Hematopoietic multipotent progenitor cell treated with erythropoietin and hydrocortisone succinate and interleukin-3 and kit ligand, for 6 days (in vitro differentiated cells): ENCODE data around the gene ZDHHC1.
A peak's percentile ranks its signal among the peaks of the same experiment; 100 is the strongest.

ENCODE experiments used
- DNase-seq: peaks from one replicate; pipeline ENCODE4 v3.0.0-alpha.2; 2015

Gene ZDHHC1

GRCh38 chr16:67415872-67416793 lies at the start of gene ZDHHC1:
Gene ZDHHC1, minus strand, starts transcription at chr16:67416477. Its CDS starts 8,702 bp downstream, at chr16:67407775.
- peak; percentile 55 for DNase-seq

- no peak for DNase-seq
These were observed 48.3 kb upstream of the ZDHHC1 start for GRCh38 chr16:67464565-67464964.

- DNase-seq: no peak
These were observed 47.4 kb upstream of the ZDHHC1 start for GRCh38 chr16:67463691-67464090.

GRCh38 chr16:67463059-67463458 lies 46.8 kb upstream of the ZDHHC1 start:
- DNase-seq: no peak

- DNase-seq: no peak
These were observed 46.0 kb upstream of the ZDHHC1 start for GRCh38 chr16:67462279-67462655.

GRCh38 chr16:67461600-67462278 lies 45.5 kb upstream of the ZDHHC1 start:
- peak; percentile 48 for DNase-seq

GRCh38 chr16:67460961-67461360 lies 44.7 kb upstream of the ZDHHC1 start:
- no peak for DNase-seq

- DNase-seq: peak; percentile 88
These were observed 43.9 kb upstream of the ZDHHC1 start for GRCh38 chr16:67460168-67460567.

- DNase-seq: no peak
These were observed 43.5 kb upstream of the ZDHHC1 start for GRCh38 chr16:67459861-67460150.

GRCh38 chr16:67459066-67459860 lies 43.0 kb upstream of the ZDHHC1 start:
- DNase-seq: no peak

GRCh38 chr16:67458121-67458641 lies 41.9 kb upstream of the ZDHHC1 start:
- DNase-seq: no peak

- no peak for DNase-seq
These were observed 41.3 kb upstream of the ZDHHC1 start for GRCh38 chr16:67457611-67458010.

GRCh38 chr16:67456391-67457081 lies 40.3 kb upstream of the ZDHHC1 start:
- peak; percentile 38 for DNase-seq

GRCh38 chr16:67454852-67455251 lies 38.6 kb upstream of the ZDHHC1 start:
- no peak for DNase-seq

- no peak for DNase-seq
These were observed 37.8 kb upstream of the ZDHHC1 start for GRCh38 chr16:67454104-67454503.

GRCh38 chr16:67451704-67452435 lies 35.6 kb upstream of the ZDHHC1 start:
- DNase-seq: no peak

GRCh38 chr16:67451061-67451703 lies 34.9 kb upstream of the ZDHHC1 start:
- no peak for DNase-seq

- no peak for DNase-seq
These were observed 33.5 kb upstream of the ZDHHC1 start for GRCh38 chr16:67449739-67450138.

GRCh38 chr16:67449336-67449735 lies 33.1 kb upstream of the ZDHHC1 start:
- DNase-seq: no peak

GRCh38 chr16:67448580-67448979 lies 32.3 kb upstream of the ZDHHC1 start:
- no peak for DNase-seq

GRCh38 chr16:67447508-67448076 lies 31.3 kb upstream of the ZDHHC1 start:
- DNase-seq: peak; percentile 88
